Left lung (tissue), 10 donors: Measurements from ENCODE around the gene CELA3A. TPM values are rescaled to one million over a fixed set of nuclear protein-coding genes. Genes with fewer than 3 reads are reported as not detected.
"Not testable (repeated sequence)": the region's sequence is repeated elsewhere in the genome, so short reads cannot be mapped to it uniquely, and the experiment has no call there.

Experiments used
- ATAC-seq: fragments of 200-7000 bp; cut with Tn5 transposase; one replicate; pipeline ENCODE4 v1.9.1; 2020; ENCODE audit warnings: moderate library complexity
- DNase-seq, 4 donors: peaks; one replicate each; pipeline ENCODE4 v3.0.0-alpha.2; 2013 to 2020
- H3K27ac ChIP-seq, 2 donors: fragments of 200-600 bp; sonication (generic) in 1 of 2; one replicate each; pipeline versions ENCODE4 v1.5.0 to v1.8.0; 2020 to 2021
- H3K27me3 ChIP-seq, 2 donors: fragments of 200-600 bp; sonication (generic) in 1 of 2; one replicate each; pipeline versions ENCODE4 v1.5.0 to v1.8.0; 2020 to 2021
- H3K36me3 ChIP-seq, 2 donors: fragments of 200-600 bp; sonication (generic) in 1 of 2; one replicate each; pipeline versions ENCODE4 v1.5.0 to v1.8.0; 2020 to 2021
- H3K4me1 ChIP-seq, 2 donors: fragments of 200-600 bp; one replicate each; pipeline ENCODE4 v1.8.0; 2021
- H3K4me3 ChIP-seq, 2 donors: fragments of 200-600 bp; sonication (generic) in 1 of 2; one replicate each; pipeline versions ENCODE4 v1.5.0 to v1.8.0; 2020 to 2021; ENCODE audit warnings: mild to moderate bottlenecking in 1 of 2
- H3K9me3 ChIP-seq, 2 donors: fragments of 200-600 bp; sonication (generic) in 1 of 2; one replicate each; pipeline versions ENCODE4 v1.5.0 to v1.8.0; 2020 to 2021
- intact Hi-C, 2 donors: fragments of 100-400 bp; cut with DNase I; formaldehyde crosslinking; loops; one replicate each; pipeline versions ENCODE4 v1.11.2 to v1.14.2; 2022
- polyA plus RNA-seq, 6 donors: library from polyadenylated mRNA; unstranded; fragments of 120-200 nt; gene quantifications; one replicate each; pipeline ENCODE4 v1.2.1, GENCODE V29; 2013; ENCODE audit not compliant: insufficient read length in 6 of 6
- total RNA-seq, 2 donors: library from RNA; stranded (reverse); fragmentation: NEBNext Ultra II Directional; extraction: Animal tissue kit (Norgen Biotek cat#: 25700); gene quantifications; one replicate each; pipeline ENCODE4 v1.2.1, GENCODE V29; 2021
- donor health status: DM: no; HTN: yes; CAD: no.
- donor health status: DM: no; HTN: no; CAD: no.

The CELA3A gene
- total and polyA plus RNA-seq, 8 donors = not detected

- H3K27ac ChIP-seq, H3K9me3 ChIP-seq, H3K36me3 ChIP-seq, intact Hi-C loops, H3K27me3 ChIP-seq, H3K4me1 ChIP-seq, DNase-seq, H3K4me3 ChIP-seq, ATAC-seq: not testable (repeated sequence)
Measured at GRCh38 chr1:21982122-21982521, 19.3 kb upstream of the CELA3A start.

GRCh38 chr1:21983539-21983938 is 17.9 kb upstream of the CELA3A start:
- DNase-seq, H3K36me3 ChIP-seq, H3K9me3 ChIP-seq, ATAC-seq, intact Hi-C loops, H3K4me3 ChIP-seq, H3K4me1 ChIP-seq, H3K27me3 ChIP-seq, H3K27ac ChIP-seq: not testable (repeated sequence)

- ATAC-seq, H3K36me3 ChIP-seq, H3K4me3 ChIP-seq, H3K27ac ChIP-seq, H3K27me3 ChIP-seq, H3K9me3 ChIP-seq, DNase-seq, intact Hi-C loops, H3K4me1 ChIP-seq: not testable (repeated sequence)
Measured at GRCh38 chr1:21985893-21986292, 15.6 kb upstream of the CELA3A start.

- H3K9me3 ChIP-seq, H3K36me3 ChIP-seq, H3K27me3 ChIP-seq, H3K4me3 ChIP-seq, H3K4me1 ChIP-seq, ATAC-seq, intact Hi-C loops, H3K27ac ChIP-seq: not testable (repeated sequence)
- peak in 1 of 4 donors; percentile 38 for DNase-seq
Measured at GRCh38 chr1:21986386-21986785, 15.1 kb upstream of the CELA3A start.

GRCh38 chr1:21989672-21990393 is 11.6 kb upstream of the CELA3A start:
- H3K27me3 ChIP-seq, H3K4me3 ChIP-seq, ATAC-seq, H3K9me3 ChIP-seq, H3K27ac ChIP-seq, intact Hi-C loops, DNase-seq, H3K36me3 ChIP-seq, H3K4me1 ChIP-seq: not testable (repeated sequence)

- H3K27me3 ChIP-seq, H3K4me1 ChIP-seq, DNase-seq, ATAC-seq, H3K27ac ChIP-seq, H3K9me3 ChIP-seq, H3K4me3 ChIP-seq, H3K36me3 ChIP-seq, intact Hi-C loops: not testable (repeated sequence)
Measured at GRCh38 chr1:21992186-21992585, 9.3 kb upstream of the CELA3A start.

GRCh38 chr1:21994716-21995115 is 6.7 kb upstream of the CELA3A start:
- H3K27me3 ChIP-seq, H3K27ac ChIP-seq, ATAC-seq, intact Hi-C loops, H3K4me3 ChIP-seq, H3K36me3 ChIP-seq, H3K4me1 ChIP-seq, H3K9me3 ChIP-seq, DNase-seq: not testable (repeated sequence)

- DNase-seq, ATAC-seq, H3K27ac ChIP-seq, H3K4me3 ChIP-seq, H3K4me1 ChIP-seq, H3K9me3 ChIP-seq, H3K36me3 ChIP-seq, intact Hi-C loops, H3K27me3 ChIP-seq: not testable (repeated sequence)
Measured at GRCh38 chr1:21996663-21996970, 4.8 kb upstream of the CELA3A start.

- H3K4me3 ChIP-seq, H3K4me1 ChIP-seq, H3K36me3 ChIP-seq, H3K27me3 ChIP-seq, H3K27ac ChIP-seq, H3K9me3 ChIP-seq, DNase-seq, intact Hi-C loops: not testable (repeated sequence)
- ATAC-seq = peak; percentile 15
Measured at GRCh38 chr1:21997891-21998623, 3.4 kb upstream of the CELA3A start.

GRCh38 chr1:21998624-21999294 is 2.7 kb upstream of the CELA3A start:
- intact Hi-C loops, H3K4me3 ChIP-seq, H3K9me3 ChIP-seq, H3K27ac ChIP-seq, DNase-seq, H3K36me3 ChIP-seq, H3K4me1 ChIP-seq, H3K27me3 ChIP-seq, ATAC-seq: not testable (repeated sequence)

GRCh38 chr1:21999645-22000044 is 1.8 kb upstream of the CELA3A start:
- H3K4me3 ChIP-seq, H3K4me1 ChIP-seq, H3K9me3 ChIP-seq, H3K36me3 ChIP-seq, DNase-seq, H3K27ac ChIP-seq, intact Hi-C loops, H3K27me3 ChIP-seq: not testable (repeated sequence)
- peak; percentile 77 for ATAC-seq

- H3K9me3 ChIP-seq, ATAC-seq, DNase-seq, intact Hi-C loops, H3K27ac ChIP-seq, H3K4me3 ChIP-seq, H3K4me1 ChIP-seq, H3K36me3 ChIP-seq, H3K27me3 ChIP-seq: not testable (repeated sequence)
Measured at GRCh38 chr1:22002461-22002860, 1.0 kb downstream of the CELA3A start.

GRCh38 chr1:22002875-22003274 is 1.4 kb downstream of the CELA3A start:
- ATAC-seq, intact Hi-C loops, H3K4me1 ChIP-seq, DNase-seq, H3K27ac ChIP-seq, H3K9me3 ChIP-seq, H3K27me3 ChIP-seq, H3K36me3 ChIP-seq, H3K4me3 ChIP-seq: not testable (repeated sequence)
